ENCODE results near the gene ATRIP.

GRCh38 chr3:48425281-48425812 is 21.2 kb upstream of the ATRIP start:
- TF ChIP-seq CTCF (IDR thresholded peaks at IDR 0.05; ENCODE audit: low read depth, low read length, poor library complexity, severe bottlenecking), result no peak
- TF ChIP-seq EZH2phosphoT487 (IDR thresholded peaks at IDR 0.05; ENCODE audit: borderline replicate concordance, low read length), result no peak
